ENCODE data around the gene SLC29A3.

DNA sequence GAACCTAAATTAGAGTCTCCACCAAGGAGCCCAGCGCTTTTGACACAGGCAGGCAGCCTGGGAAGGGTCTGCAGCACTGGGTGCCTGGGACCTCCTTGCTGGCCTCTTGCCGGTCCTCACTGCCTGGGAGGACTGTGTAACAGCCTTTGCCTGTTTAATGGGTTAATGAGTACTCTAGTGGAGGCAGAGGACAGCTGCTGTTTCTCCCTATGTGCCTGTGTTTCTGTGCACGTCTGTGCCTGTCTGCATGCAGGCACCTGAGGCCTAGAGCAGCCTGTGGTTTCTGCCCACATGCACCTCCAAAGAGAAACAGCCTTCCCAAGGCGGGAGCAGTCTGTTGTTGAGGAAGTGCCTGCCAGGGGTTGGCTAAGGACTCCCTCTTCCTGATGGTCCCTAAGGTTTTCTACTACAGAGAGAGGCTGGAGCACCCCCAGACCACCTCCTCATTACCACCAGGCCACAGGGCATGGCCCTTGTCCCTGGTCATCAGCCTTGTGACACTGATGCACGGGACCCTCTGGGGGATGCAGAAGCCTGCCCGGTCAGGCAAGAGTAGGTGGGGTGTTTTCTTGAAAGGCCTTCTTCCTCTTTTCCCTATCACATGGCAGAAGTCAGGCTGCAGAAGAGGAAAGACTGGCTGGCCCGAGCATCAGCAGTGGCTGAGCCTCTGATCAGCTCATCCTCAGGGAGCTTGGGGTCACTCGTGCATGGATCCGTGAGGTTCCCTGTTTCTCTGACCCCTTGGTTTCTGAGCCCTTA, 14.2 kb downstream of the SLC29A3 start:
- TF ChIP-seq CTCF (conservative IDR thresholded peaks at IDR 0.05 in 1 of 2, IDR thresholded peaks at IDR 0.05 in 1 of 2; ENCODE audit: low read depth in 1 of 2, low read length in 2 of 2): no peak
- no peak for TF ChIP-seq EZH2 (IDR thresholded peaks at IDR 0.05; ENCODE audit: low read length, missing control alignments)
